DMS153 (cell line): Measurements from ENCODE around the gene ABL2.
"Not testable (repeated sequence)": the region's sequence is repeated elsewhere in the genome, so short reads cannot be mapped to it uniquely, and the experiment has no call there.

Source experiments
- DNase-seq: peaks from one replicate; lab custom pipeline; 2025; lab: John Stamatoyannopoulos, UW

Gene ABL2

GRCh38 chr1:179135707-179136106, 93.8 kb downstream of the ABL2 start:
- not testable (repeated sequence) for DNase-seq

- DNase-seq: not testable (repeated sequence)
Observed at GRCh38 chr1:179135168-179135567, 94.3 kb downstream of the ABL2 start.

- DNase-seq: no peak
Observed at GRCh38 chr1:179129702-179130473, 99.6 kb downstream of the ABL2 start.

GRCh38 chr1:179128520-179128919, 101.0 kb downstream of the ABL2 start:
- DNase-seq: no peak

- no peak for DNase-seq
Observed at GRCh38 chr1:179127163-179127895, 102.1 kb downstream of the ABL2 start.

- no peak for DNase-seq
Observed at GRCh38 chr1:179126338-179127060, 103.0 kb downstream of the ABL2 start.

GRCh38 chr1:179124873-179125272, 104.6 kb downstream of the ABL2 start:
- DNase-seq: no peak

- DNase-seq: no peak
Observed at GRCh38 chr1:179121159-179121938, 108.1 kb downstream of the ABL2 start.

- no peak for DNase-seq
Observed at GRCh38 chr1:179120736-179121135, 108.7 kb downstream of the ABL2 start.

- peak; percentile 33 for DNase-seq
Observed at GRCh38 chr1:179119513-179119912, 110.0 kb downstream of the ABL2 start.

GRCh38 chr1:179115181-179115580, 114.3 kb downstream of the ABL2 start:
- no peak for DNase-seq

- no peak for DNase-seq
Observed at GRCh38 chr1:179108644-179109043, 120.8 kb downstream of the ABL2 start.

GRCh38 chr1:179107706-179108629, 121.5 kb downstream of the ABL2 start:
- no peak for DNase-seq

- DNase-seq: no peak
Observed at GRCh38 chr1:179105393-179105792, 124.1 kb downstream of the ABL2 start.

- DNase-seq: no peak
Observed at GRCh38 chr1:179104611-179105250, 124.7 kb downstream of the ABL2 start.

GRCh38 chr1:179103999-179104398, 125.5 kb downstream of the ABL2 start:
- DNase-seq: no peak

GRCh38 chr1:179101566-179101965, 127.9 kb downstream of the ABL2 start:
- no peak for DNase-seq

- DNase-seq: no peak
Observed at GRCh38 chr1:179099891-179100290, 129.6 kb downstream of the ABL2 start.

- no peak for DNase-seq
Observed at GRCh38 chr1:179095924-179096323, 133.6 kb downstream of the ABL2 start.

GRCh38 chr1:179095377-179095776, 134.1 kb downstream of the ABL2 start:
- DNase-seq: no peak
